Vagina (tissue), 2 donors: Measurements from ENCODE around the gene SLC25A51.

Source experiments
- CTCF ChIP-seq, 3 experiments: fragments of 450-650 bp in 2 of 3; fragments of 200-600 bp in 1 of 3; sonication (generic) in 1 of 3; IDR thresholded peaks; one replicate each; pipeline ENCODE4 v1.5.1; 2017 to 2019; ENCODE audit warnings: antibody characterized with exemption in 3 of 3, mild to moderate bottlenecking in 2 of 3, moderate library complexity in 2 of 3
- POLR2A ChIP-seq, 2 donors: fragments of 450-650 bp; IDR thresholded peaks; one replicate each; pipeline ENCODE4 v1.6.1; 2017; ENCODE audit warnings: antibody characterized with exemption in 2 of 2, mild to moderate bottlenecking in 2 of 2, moderate library complexity in 2 of 2
- POLR2AphosphoS5 ChIP-seq, 2 donors: sonication (generic); formaldehyde crosslinking; IDR thresholded peaks; one replicate each; pipeline ENCODE4 v1.9.0; 2017; ENCODE audit warnings: antibody characterized with exemption in 2 of 2, mild to moderate bottlenecking in 2 of 2, low read depth in 1 of 2; ENCODE audit not compliant: insufficient read depth in 1 of 2

GRCh38 chr9:37870799-37871176 is 33.1 kb downstream of the SLC25A51 start:
- no peak for TF ChIP-seq CTCF (IDR thresholded peaks at IDR 0.05)
- no peak for TF ChIP-seq POLR2A (IDR thresholded peaks at IDR 0.05)
- TF ChIP-seq POLR2AphosphoS5 (IDR thresholded peaks at IDR 0.05; ENCODE audit: insufficient read depth in 1 of 2, low read depth in 1 of 2): no peak
